ENCODE data around the gene ITFG2. TPM values are rescaled to one million over a fixed set of nuclear protein-coding genes. Genes with fewer than 3 reads are reported as not detected.

ITFG2 gene
- total RNA-seq, 1 experiment from 2014 or later: 23.9 TPM

DNA sequence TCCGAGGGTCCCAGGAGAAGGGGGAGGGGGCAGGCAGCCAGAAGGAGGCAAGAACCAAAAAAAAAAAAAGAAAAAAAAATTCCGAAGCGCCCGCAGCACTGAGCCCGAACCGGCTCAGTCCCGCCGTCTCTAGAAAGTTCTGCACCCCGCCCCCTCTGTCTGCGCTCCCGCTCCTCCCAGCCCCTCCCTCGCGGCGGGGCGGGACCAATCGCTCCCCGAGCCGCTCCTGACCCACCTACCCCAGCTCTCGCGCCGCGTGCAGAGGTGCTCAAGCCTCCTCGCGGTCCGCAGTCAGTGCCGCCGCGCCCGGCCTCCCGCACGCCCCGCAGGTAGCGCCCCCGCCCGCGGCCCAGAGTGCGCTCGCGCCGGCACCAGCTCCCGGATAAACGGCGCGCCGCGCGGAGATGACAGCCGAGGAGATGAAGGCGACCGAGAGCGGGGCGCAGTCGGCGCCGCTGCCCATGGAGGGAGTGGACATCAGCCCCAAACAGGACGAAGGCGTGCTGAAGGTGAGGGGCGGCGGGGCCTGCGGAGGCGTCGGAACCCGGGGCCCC is 17.7 kb upstream of the ITFG2 start, which contains the start of gene FKBP4 (continued):
- TF ChIP-seq, protein P1, sequence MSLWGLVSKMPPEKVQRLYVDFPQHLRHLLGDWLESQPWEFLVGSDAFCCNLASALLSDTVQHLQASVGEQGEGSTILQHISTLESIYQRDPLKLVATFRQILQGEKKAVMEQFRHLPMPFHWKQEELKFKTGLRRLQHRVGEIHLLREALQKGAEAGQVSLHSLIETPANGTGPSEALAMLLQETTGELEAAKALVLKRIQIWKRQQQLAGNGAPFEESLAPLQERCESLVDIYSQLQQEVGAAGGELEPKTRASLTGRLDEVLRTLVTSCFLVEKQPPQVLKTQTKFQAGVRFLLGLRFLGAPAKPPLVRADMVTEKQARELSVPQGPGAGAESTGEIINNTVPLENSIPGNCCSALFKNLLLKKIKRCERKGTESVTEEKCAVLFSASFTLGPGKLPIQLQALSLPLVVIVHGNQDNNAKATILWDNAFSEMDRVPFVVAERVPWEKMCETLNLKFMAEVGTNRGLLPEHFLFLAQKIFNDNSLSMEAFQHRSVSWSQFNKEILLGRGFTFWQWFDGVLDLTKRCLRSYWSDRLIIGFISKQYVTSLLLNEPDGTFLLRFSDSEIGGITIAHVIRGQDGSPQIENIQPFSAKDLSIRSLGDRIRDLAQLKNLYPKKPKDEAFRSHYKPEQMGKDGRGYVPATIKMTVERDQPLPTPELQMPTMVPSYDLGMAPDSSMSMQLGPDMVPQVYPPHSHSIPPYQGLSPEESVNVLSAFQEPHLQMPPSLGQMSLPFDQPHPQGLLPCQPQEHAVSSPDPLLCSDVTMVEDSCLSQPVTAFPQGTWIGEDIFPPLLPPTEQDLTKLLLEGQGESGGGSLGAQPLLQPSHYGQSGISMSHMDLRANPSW (CRISPR knock-in tag; conservative IDR thresholded peaks at IDR 0.05; ENCODE audit: low read depth): 0 out of 2 replicates have a peak, but pooled peaks have one; percentile 41
- TF ChIP-seq, protein P2, sequence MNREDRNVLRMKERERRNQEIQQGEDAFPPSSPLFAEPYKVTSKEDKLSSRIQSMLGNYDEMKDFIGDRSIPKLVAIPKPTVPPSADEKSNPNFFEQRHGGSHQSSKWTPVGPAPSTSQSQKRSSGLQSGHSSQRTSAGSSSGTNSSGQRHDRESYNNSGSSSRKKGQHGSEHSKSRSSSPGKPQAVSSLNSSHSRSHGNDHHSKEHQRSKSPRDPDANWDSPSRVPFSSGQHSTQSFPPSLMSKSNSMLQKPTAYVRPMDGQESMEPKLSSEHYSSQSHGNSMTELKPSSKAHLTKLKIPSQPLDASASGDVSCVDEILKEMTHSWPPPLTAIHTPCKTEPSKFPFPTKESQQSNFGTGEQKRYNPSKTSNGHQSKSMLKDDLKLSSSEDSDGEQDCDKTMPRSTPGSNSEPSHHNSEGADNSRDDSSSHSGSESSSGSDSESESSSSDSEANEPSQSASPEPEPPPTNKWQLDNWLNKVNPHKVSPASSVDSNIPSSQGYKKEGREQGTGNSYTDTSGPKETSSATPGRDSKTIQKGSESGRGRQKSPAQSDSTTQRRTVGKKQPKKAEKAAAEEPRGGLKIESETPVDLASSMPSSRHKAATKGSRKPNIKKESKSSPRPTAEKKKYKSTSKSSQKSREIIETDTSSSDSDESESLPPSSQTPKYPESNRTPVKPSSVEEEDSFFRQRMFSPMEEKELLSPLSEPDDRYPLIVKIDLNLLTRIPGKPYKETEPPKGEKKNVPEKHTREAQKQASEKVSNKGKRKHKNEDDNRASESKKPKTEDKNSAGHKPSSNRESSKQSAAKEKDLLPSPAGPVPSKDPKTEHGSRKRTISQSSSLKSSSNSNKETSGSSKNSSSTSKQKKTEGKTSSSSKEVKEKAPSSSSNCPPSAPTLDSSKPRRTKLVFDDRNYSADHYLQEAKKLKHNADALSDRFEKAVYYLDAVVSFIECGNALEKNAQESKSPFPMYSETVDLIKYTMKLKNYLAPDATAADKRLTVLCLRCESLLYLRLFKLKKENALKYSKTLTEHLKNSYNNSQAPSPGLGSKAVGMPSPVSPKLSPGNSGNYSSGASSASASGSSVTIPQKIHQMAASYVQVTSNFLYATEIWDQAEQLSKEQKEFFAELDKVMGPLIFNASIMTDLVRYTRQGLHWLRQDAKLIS (CRISPR knock-in tag; IDR thresholded peaks at IDR 0.05; ENCODE audit: borderline replicate concordance): no peak
- TF ChIP-seq, protein P3, sequence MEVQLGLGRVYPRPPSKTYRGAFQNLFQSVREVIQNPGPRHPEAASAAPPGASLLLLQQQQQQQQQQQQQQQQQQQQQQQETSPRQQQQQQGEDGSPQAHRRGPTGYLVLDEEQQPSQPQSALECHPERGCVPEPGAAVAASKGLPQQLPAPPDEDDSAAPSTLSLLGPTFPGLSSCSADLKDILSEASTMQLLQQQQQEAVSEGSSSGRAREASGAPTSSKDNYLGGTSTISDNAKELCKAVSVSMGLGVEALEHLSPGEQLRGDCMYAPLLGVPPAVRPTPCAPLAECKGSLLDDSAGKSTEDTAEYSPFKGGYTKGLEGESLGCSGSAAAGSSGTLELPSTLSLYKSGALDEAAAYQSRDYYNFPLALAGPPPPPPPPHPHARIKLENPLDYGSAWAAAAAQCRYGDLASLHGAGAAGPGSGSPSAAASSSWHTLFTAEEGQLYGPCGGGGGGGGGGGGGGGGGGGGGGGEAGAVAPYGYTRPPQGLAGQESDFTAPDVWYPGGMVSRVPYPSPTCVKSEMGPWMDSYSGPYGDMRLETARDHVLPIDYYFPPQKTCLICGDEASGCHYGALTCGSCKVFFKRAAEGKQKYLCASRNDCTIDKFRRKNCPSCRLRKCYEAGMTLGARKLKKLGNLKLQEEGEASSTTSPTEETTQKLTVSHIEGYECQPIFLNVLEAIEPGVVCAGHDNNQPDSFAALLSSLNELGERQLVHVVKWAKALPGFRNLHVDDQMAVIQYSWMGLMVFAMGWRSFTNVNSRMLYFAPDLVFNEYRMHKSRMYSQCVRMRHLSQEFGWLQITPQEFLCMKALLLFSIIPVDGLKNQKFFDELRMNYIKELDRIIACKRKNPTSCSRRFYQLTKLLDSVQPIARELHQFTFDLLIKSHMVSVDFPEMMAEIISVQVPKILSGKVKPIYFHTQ (CRISPR knock-in tag; IDR thresholded peaks at IDR 0.05): no peak

DNA sequence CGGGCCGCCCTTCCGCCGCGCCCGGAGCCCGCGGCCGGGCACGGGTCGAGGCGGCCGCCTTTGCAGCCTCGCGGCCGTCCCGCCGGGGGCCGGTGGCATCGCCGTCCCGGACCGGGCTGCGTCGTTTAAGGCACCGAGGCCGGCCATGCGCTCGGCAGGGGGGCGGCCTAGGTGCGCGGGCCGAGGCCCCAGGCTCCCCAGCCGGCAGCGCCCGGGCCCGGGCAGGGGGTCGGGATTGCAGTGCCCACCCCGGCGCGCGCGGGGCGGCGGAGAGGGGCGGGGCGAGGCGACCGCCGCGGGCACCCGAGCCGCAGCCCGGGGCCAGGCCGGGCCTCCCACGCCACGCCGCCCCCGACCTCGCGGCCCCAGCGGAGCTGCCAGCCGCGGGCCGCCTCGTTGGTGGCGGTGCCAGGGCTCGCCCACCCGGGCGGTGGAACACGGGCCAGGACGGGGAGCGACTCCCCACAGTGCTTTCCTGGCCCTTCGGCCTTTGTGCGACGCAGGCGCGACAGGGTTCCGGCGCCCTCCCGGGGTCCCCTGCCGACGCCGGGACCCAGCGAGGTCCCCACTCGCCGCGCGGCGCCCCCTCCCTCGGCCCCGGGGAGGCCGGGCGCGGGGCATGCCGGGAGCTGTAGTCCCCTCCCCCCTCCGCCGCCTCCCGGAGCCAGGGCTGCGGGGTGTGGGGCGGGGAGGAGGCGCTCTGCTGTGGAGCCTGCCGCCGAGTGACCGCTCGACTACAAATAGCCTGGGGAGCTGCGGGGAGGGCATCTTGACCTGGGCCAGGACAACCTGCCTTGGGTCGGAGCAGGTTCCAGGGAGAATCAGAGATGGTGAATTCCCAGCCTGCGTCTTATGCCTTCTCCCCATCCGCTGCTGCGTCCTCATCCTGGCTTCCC is 16.9 kb upstream of the ITFG2 start:
- Mint-ChIP-seq H3K27ac (peak overlapping the region; percentile 63), H3K4me1 (peaks cover 36% of the 10 kb centered on the region), H3K4me3 (peak overlapping the region; percentile 84), H3K36me3 (peaks cover 45% of the 10 kb centered on the region), H3K27me3 (ENCODE audit: low read depth) (no peaks in the 10 kb centered on the region), H3K9me3 (no peaks in the 10 kb centered on the region)
- ATAC-seq (peak; percentile 47), DNase-seq (ENCODE audit: low spot score) (peak; percentile 66)
- ChIA-PET POLR2A (interaction anchor here (0.6 to 1.2 kb wide), 13 partner anchors 9 to 168 kb away, joined by 3 to 8 read pairs (median 3); partner anchors contain the start of genes FOXM1 and RHNO1), CTCF (interaction anchor here (0.6 to 3.4 kb wide), 24 partner anchors 10 to 278 kb away, joined by 3 to 31 read pairs (median 4); partner anchors contain the start of gene ITFG2)
- TF ChIP-seq, protein P4, sequence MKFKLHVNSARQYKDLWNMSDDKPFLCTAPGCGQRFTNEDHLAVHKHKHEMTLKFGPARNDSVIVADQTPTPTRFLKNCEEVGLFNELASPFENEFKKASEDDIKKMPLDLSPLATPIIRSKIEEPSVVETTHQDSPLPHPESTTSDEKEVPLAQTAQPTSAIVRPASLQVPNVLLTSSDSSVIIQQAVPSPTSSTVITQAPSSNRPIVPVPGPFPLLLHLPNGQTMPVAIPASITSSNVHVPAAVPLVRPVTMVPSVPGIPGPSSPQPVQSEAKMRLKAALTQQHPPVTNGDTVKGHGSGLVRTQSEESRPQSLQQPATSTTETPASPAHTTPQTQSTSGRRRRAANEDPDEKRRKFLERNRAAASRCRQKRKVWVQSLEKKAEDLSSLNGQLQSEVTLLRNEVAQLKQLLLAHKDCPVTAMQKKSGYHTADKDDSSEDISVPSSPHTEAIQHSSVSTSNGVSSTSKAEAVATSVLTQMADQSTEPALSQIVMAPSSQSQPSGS (CRISPR knock-in tag; IDR thresholded peaks at IDR 0.05; ENCODE audit: borderline replicate concordance, low read depth): no peak
- TF ChIP-seq ZNF121 (CRISPR knock-in tag; IDR thresholded peaks at IDR 0.05): no peak
- no peak for TF ChIP-seq NR3C1 (CRISPR knock-in tag; conservative IDR thresholded peaks at IDR 0.05; ENCODE audit: low read depth)
- TF ChIP-seq, protein P5, sequence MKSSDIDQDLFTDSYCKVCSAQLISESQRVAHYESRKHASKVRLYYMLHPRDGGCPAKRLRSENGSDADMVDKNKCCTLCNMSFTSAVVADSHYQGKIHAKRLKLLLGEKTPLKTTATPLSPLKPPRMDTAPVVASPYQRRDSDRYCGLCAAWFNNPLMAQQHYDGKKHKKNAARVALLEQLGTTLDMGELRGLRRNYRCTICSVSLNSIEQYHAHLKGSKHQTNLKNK (CRISPR knock-in tag; IDR thresholded peaks at IDR 0.05): no peak
- TF ChIP-seq OVOL2 (CRISPR knock-in tag; IDR thresholded peaks at IDR 0.05; ENCODE audit: borderline replicate concordance): no peak
- TF ChIP-seq, protein P1 (CRISPR knock-in tag; conservative IDR thresholded peaks at IDR 0.05; ENCODE audit: low read depth): no peak
- TF ChIP-seq NFYB (CRISPR knock-in tag; conservative IDR thresholded peaks at IDR 0.05; ENCODE audit: low read depth): no peak
- TF ChIP-seq, protein P6, sequence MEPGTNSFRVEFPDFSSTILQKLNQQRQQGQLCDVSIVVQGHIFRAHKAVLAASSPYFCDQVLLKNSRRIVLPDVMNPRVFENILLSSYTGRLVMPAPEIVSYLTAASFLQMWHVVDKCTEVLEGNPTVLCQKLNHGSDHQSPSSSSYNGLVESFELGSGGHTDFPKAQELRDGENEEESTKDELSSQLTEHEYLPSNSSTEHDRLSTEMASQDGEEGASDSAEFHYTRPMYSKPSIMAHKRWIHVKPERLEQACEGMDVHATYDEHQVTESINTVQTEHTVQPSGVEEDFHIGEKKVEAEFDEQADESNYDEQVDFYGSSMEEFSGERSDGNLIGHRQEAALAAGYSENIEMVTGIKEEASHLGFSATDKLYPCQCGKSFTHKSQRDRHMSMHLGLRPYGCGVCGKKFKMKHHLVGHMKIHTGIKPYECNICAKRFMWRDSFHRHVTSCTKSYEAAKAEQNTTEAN (CRISPR knock-in tag; IDR thresholded peaks at IDR 0.05): no peak
- TF ChIP-seq ZNF317 (CRISPR knock-in tag; IDR thresholded peaks at IDR 0.05; ENCODE audit: borderline replicate concordance, low read depth): 0 out of 2 replicates have a peak, but pooled peaks have one; percentile 7
- TF ChIP-seq CREM (CRISPR knock-in tag; IDR thresholded peaks at IDR 0.05): peak; percentile 46; the same call in 1 of the 2 replicates
- no peak for TF ChIP-seq MYBL2 (CRISPR knock-in tag; IDR thresholded peaks at IDR 0.05)
- no peak for TF ChIP-seq ATF1 (CRISPR knock-in tag; IDR thresholded peaks at IDR 0.05)
- TF ChIP-seq NR1H2 (CRISPR knock-in tag; IDR thresholded peaks at IDR 0.05): no peak

All from WTC11 (cell line).